ENCODE measurements around the gene LSM5. TPM values are rescaled to one million over a fixed set of nuclear protein-coding genes. Genes with fewer than 3 reads are reported as not detected.

The LSM5 gene
- total RNA-seq, 4 donors from 2014 or later: 30.7 to 82.0 (median 50.0) TPM

DNA sequence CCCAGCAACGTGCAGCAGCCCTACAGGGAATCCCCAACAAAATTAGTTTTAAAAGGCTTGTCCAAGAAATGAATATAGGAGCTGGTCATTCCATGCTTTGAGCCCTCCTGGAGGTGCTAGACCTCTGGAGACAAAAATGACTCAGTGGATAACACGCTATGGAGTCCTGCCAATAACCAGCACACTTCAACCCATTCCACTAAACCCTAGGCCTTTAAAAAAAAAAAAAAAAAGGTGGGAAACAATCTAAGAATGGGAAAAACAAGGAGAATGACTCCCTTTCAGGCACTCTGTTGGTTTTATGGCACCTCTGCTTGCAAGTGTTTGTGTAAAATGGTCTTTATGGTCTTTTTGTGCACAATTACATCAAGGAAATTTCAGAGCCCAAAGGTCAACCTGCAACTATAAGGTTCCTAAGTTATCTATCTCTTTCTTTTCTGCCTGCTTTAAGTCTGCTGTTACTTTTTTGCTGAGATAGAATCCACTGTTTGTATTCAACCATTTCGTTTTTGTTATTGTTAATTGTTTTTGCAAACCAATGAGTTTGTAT, 26.4 kb upstream of the LSM5 start:
- Histone ChIP-seq H3K36me3 (no peaks in the 10 kb centered on the region), H3K9me3 (no peaks in the 10 kb centered on the region)

GRCh38 chr7:32515890-32516550, 25.8 kb upstream of the LSM5 start:
- no peak overlapping the region for H3K27ac ChIP-seq
- no peak overlapping the region for H3K4me3 ChIP-seq
- intact Hi-C loops (cut with DNase I; ENCODE audit: low total_unique reads): no loop called here
- H3K27me3 ChIP-seq: no peaks in the 10 kb centered on the region
- TF ChIP-seq CTCF (IDR thresholded peaks at IDR 0.05) (no peak), POLR2A (IDR thresholded peaks at IDR 0.05) (no peak)
- DNase-seq: no peak
- H3K4me1 ChIP-seq: no peaks in the 10 kb centered on the region
- no peaks in the 10 kb centered on the region for H3K9me3 ChIP-seq
- H3K36me3 ChIP-seq: no peaks in the 10 kb centered on the region

More for the DNA sequence above, 26.4 kb upstream of the LSM5 start:
- Histone ChIP-seq H3K27ac (no peak overlapping the region), H3K27me3 (no peaks in the 10 kb centered on the region), H3K4me1 (no peaks in the 10 kb centered on the region), H3K4me3 (no peak overlapping the region)
- intact Hi-C loops (cut with DNase I; ENCODE audit: low total_unique reads): no loop called here
- no peak for DNase-seq
- TF ChIP-seq POLR2A (IDR thresholded peaks at IDR 0.05) (no peak), CTCF (IDR thresholded peaks at IDR 0.05) (no peak)

DNA sequence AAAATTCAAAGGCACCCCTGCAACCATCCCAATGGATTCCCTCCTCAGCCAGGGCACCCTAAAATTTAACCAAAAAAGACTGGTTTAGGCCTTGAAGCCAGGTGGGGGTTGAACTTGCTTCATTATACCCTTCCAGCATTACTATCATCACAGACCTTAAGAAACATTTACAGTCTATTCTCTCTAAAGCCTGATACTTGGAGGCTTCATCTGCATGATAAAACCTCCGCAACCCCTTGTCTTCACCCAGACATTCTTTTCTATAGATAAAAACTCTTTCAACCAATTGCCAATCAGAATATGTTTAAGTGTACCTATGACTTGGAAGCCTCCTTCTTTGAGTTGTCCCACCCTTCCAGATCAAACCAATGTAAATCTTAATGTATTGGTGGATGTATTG, 23.0 kb upstream of the LSM5 start:
- no peaks in the 10 kb centered on the region for H3K36me3 ChIP-seq
- no peak for TF ChIP-seq POLR2A (IDR thresholded peaks at IDR 0.05)
- no peak for TF ChIP-seq CTCF (IDR thresholded peaks at IDR 0.05)
- no peak overlapping the region for H3K27ac ChIP-seq
- H3K27me3 ChIP-seq: no peaks in the 10 kb centered on the region
- DNase-seq: no peak
- intact Hi-C loops (cut with DNase I; ENCODE audit: low total_unique reads): no loop called here
- no peak overlapping the region for H3K4me3 ChIP-seq
- no peaks in the 10 kb centered on the region for H3K4me1 ChIP-seq
- no peaks in the 10 kb centered on the region for H3K9me3 ChIP-seq

DNA sequence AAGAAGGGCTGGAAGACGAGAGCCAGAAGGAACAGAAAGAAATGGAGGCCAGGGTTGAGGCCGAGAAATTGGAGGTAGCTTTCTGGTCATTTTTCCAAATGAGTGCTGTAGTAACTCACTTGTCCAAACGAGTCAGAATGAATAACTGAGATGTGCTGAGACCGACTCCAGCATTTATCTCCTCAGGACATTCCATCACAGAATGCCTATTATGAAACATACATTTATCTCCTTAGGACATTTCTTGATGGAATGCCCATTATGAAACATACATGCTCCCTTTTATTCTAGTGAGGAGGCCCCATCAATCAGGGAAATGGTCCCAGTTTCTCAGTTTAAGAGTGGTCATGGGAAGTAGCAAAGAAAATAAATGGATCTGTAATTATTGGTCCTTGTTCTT, 21.6 kb upstream of the LSM5 start:
- H3K27ac ChIP-seq: no peak overlapping the region
- H3K4me1 ChIP-seq: no peaks in the 10 kb centered on the region
- intact Hi-C loops (cut with DNase I; ENCODE audit: low total_unique reads): no loop called here
- no peak overlapping the region for H3K4me3 ChIP-seq
- H3K36me3 ChIP-seq: no peaks in the 10 kb centered on the region
- TF ChIP-seq POLR2A (IDR thresholded peaks at IDR 0.05) (no peak), CTCF (IDR thresholded peaks at IDR 0.05) (no peak)
- H3K9me3 ChIP-seq: no peaks in the 10 kb centered on the region
- DNase-seq: no peak
- H3K27me3 ChIP-seq: no peaks in the 10 kb centered on the region

DNA sequence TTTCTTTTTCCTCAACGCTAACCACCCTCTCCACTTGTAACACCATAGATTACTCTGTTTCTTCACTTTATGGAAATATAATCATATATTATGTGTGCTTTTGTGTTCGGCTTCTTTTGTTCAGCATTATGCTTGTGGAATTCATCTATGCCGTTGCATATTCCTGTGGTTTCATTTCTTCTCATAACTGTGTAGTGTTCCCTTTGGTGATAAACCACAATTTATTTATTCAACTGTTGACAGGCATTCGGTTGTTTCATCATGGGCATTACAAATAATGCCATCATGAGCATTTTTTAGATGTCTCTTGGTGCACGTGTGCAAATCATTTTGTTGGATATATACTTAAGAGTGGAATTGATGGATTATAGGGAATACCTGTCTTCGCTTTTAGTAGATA, 17.2 kb upstream of the LSM5 start:
- no peaks in the 10 kb centered on the region for H3K9me3 ChIP-seq
- H3K27me3 ChIP-seq: no peaks in the 10 kb centered on the region
- DNase-seq: no peak
- TF ChIP-seq POLR2A (IDR thresholded peaks at IDR 0.05) (no peak), CTCF (IDR thresholded peaks at IDR 0.05) (no peak)
- no peak overlapping the region for H3K27ac ChIP-seq
- no peaks in the 10 kb centered on the region for H3K4me1 ChIP-seq
- H3K4me3 ChIP-seq: no peak overlapping the region
- intact Hi-C loops (cut with DNase I; ENCODE audit: low total_unique reads): no loop called here
- H3K36me3 ChIP-seq: no peaks in the 10 kb centered on the region

All from uterus (tissue), 4 donors.